Hepatic stellate cell (primary cell): Measurements from ENCODE around the gene UMODL1.
A peak's percentile ranks its signal among the peaks of the same experiment; 100 is the strongest.
"Not testable (repeated sequence)": the region's sequence is repeated elsewhere in the genome, so short reads cannot be mapped to it uniquely, and the experiment has no call there.

Source experiments
- DNase-seq: peaks from one replicate; pipeline ENCODE4 v3.0.0; 2011; ENCODE audit warnings: low spot score

UMODL1 gene

DNA sequence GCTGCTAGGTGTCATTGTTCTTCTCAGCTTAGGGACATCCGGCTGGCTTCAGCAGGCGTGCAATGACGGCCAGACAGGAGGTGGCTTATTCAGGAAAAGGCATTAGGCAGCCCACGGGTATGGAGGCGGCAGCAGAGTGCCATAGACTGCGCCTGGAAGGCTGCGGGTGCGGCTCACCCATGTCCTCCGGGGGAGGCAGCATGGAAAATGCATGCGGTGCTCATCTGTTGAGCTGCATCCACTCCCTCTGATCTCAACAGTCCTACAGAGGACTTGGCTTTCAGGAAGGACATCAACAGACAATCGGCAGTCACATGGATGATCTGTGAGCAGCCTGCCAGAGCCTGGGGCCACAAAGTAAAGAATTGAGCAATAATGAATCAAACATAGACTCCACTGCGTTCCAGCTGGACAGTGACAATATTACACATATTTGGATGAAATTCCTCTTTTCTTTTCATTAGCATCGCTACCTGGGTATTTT is 42.9 kb downstream of the UMODL1 start:
- DNase-seq = no peak

DNA sequence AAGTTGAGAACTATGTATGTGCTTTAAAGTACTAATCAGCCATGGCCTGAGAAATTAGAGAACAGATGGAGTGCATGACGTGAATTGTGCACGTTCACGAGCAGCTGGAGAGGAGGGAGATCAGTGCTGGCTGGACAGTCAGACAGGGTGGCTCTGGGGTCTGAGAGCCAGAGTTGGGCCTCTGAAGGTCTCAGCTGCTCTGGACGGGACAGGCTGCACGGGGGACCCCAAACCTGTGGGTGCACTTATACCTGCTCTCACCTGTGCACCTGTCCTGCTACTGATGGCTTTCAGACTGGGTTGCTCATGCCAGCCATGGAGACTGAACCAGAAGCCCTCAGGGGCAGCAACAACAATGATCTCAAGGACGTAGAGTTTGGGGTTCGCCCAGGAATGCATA is 43.5 kb downstream of the UMODL1 start:
- no peak for DNase-seq

DNA sequence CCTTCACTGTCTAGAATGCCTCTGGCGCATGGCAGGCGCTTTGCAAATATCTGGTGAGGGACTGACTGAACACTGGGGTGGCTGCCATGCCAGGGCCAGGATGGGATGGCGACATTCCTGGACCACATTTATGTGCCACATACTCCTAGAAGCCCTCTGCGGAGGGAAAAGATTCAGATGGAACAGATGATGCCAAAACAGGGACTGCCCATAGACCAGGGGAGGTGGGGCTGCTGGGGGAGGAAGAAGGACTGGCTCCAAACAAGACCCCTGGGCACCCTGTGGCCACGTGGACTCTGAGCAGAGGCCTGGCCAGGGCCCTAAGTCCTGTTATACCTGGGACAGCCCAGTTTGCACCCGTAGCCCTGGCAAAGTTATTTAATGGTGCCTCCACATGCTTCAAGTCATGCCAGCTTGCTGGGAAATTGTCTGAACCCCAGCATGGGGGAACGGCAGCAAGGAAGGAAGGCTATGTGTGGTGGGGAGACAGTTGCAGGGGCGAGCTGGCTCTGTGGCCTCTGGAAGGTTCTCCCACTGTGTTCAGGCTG is 44.1 kb downstream of the UMODL1 start:
- no peak for DNase-seq

DNA sequence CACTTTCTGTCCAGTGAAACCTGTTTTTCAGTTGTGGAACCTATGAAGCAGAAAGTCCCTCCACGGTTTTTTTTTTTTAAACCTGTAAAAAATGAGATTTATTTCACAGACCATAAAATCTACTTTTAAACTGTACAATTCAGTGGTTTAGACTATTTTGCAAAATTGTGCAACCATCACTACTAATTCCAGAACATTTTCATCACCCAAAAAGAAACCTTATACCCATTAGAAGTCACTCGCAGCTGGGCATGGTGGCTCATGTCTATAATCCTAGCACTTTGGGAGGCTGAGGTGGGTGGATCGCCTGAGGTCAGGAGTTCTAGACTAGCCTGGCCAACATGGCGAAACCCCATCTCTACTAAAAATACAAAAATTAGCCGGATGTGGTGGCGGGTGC is 45.4 kb downstream of the UMODL1 start:
- DNase-seq = not testable (repeated sequence)

DNA sequence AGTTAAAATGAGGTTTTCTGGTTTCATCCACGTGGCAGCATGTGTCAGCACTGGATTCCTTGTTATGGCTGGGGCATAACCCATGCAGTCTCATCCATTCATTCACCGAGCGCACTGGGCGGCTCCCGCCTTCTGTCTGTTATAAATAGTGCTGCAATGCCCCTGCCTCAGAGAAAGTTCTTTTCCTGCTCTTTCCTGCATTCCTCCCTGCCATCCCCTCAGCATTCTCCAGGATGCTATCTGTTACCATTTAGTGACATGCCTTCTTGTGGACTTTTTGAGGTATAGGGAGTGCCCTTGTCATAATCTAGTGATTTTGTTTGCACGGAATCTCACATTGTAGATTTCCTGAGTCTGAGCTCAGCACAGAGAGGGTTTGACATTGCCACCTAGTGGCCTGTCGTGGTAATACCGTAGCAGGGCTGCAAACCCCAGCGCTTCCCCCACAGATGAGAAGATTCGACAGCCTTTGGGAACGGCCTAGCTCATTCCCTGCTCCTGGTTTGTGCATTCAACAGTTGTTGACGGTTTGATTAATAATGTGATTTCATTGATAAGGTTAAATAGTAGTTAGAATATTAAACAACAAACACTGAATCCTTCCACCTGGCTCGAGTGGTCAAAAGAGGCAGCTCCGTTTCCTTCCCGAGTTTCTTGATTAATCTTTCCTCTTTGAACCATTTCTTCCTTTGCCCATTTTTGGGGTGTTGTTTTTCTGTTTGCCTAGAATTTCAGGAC is 46.3 kb downstream of the UMODL1 start:
- DNase-seq = peak; percentile 91

DNA sequence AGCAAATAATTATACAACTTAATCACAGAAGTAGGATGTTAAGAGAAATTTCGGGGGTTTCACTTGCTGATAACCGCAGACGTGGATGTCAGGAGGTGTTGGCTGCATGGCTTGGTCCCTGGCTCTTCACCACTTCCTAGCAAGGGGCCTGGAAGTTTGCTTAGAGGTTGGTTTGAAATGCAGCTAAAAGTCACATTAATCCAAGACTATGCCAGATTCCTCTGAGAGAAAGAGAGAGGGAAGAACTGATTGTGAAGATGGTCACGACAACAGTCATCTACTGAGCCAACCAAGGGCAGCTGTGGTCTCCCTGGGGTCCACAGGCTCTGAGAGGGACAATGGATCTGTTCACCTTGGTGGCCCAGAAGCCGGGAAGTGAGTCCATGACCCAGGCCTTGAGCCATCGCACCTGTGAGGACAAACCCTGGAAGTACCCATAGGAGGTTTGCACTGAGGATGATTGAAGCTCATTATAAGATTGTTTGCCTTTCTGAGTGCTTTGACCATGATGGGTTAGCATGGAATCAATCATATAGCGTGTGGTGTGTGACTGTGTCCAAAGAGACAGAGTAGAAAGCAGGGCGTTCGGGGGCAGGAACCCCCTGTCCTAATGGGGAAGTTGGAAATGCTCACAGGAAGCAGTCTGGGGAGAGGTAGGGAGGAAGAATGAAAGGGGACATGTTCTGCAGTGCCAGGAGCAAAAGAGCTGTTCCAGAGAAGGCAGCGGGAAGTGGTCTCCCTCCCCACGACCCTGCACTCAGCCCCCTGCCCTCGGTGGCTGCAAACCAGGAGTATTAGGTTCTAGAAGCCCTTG is 47.1 kb downstream of the UMODL1 start:
- DNase-seq = no peak

DNA sequence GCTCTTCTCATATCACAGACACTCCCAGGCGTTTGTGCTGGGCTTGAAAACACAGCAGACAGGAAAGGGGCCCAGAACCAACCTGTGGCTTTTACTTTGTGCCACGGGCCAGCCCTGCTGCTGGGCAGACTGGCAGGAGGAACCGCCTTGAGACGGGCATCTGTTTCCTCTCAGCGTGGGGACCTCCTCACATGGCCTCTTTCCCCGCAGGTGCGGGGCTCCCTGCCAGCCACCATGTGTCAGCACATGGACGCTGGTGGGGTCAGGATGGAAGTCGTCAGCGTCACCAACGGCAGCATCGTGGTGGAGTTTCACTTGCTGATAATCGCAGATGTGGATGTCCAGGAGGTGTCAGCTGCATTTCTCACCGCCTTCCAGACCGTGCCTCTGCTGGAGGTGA is 47.8 kb downstream of the UMODL1 start:
- no peak for DNase-seq

DNA sequence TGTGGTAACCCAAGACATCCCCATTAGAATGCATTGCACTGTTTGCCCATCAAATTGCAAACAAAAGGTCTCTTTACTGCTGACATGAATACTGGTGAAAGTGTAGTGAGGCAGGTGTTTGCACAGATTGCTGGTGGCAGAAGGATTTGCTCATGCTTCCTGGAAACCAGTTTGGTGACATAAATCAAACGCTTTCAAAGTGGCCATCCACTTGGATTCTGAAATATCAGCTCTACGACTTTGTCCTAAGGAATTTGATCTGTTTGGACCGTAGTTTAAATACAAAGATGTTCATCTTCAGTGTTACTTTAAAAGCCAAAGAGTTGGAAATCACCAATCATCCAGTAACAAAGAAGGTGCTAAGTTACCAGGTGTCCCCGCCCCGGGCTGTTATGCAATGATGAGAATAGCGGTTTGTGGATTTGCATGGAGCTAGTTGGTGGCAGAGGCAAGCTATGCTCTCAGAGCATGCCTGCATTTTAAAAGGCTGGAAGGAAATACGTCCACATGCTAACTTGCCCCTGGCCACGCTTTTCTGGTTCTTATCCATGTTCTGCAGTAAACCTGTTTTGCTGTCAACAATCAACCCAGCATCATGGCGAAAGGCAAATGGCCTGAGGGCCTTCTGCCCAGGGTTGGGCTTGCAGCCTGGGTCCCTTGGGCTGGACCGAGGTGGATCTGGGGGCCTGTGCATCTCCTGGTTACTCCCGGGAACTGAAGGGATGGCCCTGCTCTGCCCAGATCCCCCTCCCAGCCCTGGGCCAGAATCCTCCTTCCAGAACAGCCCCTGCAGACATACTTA is 49.2 kb downstream of the UMODL1 start:
- DNase-seq = no peak

DNA sequence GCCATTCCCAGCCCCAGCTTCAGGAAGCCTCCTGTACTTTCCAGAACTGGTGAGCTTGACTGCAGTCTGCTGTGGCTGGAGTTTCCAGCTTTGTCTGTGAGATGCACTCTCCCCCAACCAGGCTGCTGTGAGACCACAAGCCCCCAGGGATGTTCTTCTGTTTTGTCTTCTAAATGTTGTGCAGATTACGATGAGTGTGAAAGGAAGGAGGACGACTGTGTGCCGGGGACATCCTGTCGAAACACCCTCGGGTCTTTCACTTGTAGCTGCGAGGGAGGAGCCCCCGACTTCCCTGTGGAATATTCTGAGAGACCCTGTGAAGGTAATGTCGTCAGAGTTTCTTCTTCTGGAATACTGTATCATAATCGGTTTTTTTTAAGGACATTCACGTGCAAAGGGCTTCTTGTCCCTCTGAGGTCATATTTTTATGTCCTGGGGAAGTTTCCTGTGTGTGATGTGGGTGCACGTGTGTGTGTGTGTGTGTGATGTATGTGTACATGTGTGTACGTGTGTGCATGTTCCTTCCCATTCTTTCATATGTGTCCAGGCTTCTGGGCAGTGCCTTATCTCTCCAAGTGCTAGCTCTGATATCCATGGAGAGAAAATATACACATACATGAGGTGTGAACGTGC is 49.9 kb downstream of the UMODL1 start:
- DNase-seq = no peak

DNA sequence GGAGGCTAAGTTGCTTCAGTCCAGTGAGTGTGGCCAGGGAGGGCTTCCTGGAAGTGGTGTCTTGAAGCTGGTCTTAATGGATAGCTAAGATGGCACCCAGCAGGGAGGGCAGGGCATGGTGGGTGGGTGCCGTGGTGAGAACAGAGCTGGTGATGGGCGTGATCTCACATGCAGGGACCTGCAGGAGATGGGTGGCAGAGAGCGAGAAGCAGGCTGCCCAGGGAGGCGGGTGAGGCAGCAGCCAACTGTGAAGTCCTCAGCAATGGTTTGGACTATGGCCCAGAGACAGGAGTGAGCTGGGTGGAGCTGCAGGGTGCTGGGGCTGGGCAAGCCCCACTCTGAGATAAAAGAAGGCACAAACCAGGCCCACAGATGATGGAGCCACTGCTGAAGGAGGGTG is 50.7 kb downstream of the UMODL1 start:
- DNase-seq = no peak

DNA sequence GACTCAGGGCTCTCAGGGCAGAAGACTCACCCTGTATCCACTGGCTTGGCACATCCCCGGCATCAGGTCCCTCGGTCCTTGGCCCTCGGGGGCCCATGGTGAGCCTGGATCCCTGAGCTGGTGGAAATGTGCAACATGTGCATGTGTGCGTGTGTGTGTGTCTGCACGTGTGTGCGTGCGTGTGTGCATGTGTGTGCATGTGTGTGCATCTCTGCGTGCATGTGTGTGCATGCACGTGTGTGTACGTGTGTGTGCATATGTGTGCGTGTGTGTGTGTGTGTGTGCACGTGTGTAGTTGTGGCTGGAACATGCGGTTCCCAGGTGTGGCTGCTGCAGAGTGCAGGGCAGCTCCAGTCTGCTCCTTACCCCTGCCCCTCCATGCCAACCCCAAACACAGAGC is 51.3 kb downstream of the UMODL1 start:
- DNase-seq = no peak

DNA sequence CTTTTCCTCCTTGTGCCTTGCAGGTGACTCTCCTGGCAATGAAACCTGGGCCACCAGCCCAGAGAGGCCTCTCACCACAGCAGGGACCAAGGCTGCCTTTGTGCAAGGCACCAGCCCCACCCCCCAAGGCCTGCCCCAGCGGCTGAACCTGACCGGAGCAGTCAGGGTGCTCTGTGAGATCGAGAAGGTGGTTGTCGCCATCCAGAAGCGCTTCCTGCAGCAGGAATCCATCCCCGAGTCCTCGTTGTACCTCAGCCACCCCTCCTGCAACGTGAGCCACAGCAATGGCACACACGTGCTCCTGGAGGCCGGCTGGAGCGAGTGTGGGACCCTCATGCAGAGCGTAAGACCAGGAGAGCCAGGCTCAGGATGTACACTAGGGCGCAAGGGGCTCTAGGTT is 51.7 kb downstream of the UMODL1 start:
- DNase-seq = no peak

DNA sequence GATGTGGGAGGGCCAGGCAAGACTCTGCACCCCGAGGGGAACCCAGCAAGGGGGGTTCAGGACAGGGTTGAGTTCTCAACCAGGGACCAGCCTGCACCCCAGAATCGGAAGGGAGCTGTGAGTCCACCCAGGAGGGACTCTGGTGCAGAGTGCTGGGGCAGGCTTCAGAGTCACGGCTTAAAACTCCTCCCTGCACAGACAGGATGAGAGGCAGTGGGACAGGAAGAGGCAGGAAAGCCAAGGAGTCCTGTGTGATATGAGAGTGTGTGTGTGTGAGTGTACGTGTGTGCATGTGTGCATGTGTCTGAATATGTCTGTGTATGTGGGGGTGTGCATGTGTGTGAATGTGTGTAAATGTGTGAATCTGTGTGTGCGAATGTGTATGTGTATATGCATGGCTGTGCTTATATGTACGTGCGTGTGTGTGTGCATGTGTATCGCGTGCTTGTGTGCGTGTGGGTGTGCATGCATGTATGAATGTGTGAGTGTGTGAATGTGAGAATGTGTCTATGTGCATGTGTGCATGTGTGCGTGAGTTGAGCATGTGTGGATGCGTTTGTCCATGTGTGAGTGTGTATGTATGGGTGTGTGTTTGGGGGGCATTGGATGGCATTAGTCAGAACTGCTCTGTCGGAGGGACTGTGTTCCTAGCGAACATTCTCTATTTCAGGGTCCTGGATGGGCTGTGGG is 52.2 kb downstream of the UMODL1 start:
- no peak for DNase-seq

DNA sequence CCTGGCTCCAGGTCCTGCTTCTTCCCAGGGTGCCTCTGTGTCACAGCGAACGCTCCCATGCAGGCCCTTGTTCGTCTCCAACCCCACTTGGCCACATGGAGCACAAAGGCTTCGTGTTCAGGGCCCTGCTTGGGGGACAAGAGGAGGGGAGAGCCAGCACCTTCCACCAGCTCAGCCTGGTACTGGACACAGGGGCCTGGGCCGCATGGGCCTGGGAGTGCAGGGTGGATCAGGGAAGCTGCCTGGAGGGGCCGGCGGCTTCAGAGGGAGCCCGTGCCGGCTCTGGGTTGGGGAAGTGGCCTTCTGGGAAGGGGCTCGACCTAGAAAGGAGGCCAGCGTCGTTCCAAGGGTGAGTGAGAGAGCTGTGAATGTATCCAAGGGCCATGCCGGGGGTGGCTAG is 53.0 kb downstream of the UMODL1 start:
- DNase-seq = no peak

DNA sequence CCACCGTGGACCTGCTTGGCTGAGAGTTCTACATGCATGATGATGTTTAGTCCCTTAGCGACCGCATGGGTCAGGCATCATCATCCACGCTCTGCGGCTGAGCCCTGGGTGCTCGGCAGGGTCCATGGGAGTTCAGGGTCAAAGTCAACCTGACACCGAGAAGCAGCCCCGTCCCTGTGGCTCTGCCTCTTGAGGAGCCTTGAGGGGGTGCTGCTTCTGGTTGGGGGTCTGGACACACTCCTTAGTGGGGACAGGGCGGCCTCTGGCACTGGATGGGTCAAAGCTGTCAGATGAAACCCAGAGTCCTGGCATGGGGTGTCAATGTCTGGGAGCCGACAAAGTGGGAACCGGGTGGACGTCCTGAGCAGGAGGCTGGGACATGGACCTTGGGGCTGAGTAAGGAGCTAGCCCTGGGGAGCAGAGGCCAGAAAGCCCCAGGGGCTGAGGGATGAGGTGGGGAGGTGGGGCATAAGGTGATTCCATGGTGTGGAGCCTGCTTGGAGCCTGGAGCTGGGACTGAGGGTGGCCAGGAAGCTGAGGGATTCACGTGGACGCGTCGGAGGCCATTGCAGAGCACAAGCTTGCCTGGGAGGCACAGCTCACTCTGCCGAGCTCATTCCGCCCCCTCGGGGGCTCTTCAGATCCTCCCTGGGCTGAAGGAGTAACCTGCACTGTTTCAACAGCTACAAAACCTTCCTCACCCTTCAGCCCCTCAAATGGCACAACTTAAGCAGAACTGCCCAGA is 53.9 kb downstream of the UMODL1 start:
- DNase-seq = no peak

DNA sequence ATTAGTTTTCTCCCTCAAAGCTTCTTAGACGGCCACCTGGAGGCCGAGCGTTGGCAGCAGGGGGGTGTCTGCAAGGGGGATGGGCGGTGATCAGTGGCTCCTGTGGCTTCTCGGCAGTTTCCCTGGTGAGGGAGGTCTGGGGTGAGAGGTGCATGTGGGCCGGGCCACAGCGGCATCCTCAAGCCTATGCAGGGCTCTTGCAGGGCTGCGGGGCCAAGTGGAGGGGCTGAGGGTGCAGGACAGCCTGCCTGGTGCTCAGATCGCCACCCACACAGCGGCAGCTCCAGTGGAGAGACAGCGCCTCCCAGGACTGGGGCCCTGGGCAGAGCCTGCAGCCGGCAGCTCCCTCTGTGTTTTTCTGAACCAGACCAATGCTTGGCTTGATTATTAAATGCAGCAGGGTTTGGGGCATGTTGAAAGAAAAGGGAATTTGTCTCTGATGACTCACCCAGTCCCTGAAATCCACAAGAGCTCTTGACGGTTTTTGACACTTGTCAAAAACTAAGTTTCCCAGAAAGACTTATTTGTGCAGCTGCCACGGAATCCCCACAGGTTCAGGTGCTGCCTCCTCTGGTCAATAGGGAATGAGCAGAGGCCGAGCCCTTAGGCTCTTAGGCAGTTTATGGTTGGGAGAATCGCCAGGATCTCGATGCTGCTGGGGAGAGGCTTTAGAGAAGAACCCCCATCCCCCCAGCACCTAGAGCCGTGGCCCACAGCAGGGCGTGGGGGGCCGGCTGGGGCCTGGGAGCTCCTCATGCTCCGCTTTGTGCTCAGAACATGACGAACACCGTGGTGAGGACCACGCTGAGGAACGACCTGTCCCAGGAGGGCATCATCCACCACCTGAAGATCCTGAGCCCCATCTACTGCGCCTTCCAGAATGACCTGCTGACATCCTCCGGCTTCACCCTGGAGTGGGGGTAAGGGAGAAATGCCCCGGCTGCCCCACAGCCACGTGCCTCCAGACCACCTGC is 54.7 kb downstream of the UMODL1 start:
- peak; percentile 76 for DNase-seq

DNA sequence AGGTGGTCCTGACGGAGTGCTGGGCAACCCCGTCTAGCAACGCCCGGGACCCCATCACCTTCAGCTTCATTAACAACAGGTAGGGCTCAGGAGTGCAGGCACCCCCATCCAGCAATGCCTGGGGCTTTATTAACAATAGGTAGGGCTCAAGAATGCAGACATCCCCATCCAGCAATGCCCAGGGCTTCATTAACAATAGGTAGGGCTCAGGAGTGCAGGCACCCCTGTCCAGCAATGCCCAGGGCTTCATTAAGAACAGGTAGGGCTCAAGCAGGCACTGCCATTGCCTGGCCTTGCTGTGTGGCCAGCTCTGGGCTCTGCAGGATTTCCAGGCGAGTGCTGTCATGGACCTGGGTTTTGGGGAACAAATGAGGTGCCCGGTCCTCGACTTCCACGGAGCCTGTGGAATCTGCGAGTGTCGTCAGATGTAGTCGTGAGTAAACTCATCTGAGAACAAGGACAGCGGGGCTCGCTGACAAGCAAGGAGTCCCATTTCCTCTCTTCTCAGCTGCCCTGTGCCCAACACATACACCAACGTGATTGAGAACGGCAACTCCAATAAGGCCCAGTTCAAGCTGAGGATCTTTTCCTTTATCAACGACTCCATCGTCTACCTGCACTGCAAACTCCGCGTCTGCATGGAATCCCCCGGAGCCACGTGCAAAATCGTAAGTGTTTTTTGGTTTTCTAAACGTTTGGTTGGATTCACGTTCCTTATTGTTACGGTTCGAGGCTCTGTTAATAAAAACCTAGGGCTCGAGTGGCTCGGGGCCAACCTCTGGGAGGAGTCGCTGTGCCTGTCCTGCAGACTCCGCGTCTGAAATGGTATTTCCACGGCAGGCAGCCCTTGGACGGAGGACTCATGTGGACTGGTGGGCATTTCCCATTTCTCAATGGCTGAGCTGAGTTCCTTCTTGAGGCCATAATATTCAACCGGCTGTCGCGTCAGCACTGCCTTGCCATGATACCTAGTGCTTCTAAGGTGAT is 56.3 kb downstream of the UMODL1 start:
- no peak for DNase-seq
